HG02884 (cell line): ENCODE measurements around the gene ATF2.
"Not testable (repeated sequence)": the region's sequence is repeated elsewhere in the genome, so short reads cannot be mapped to it uniquely, and the experiment has no call there.

Source experiments
- ATAC-seq: cut with Tn5 transposase; IDR thresholded peaks from one replicate; pipeline ENCODE4 v1.9.1; 2021; ENCODE audit warnings: mild to moderate bottlenecking, moderate library complexity; ENCODE audit not compliant: unreplicated experiment

ATF2 gene

DNA sequence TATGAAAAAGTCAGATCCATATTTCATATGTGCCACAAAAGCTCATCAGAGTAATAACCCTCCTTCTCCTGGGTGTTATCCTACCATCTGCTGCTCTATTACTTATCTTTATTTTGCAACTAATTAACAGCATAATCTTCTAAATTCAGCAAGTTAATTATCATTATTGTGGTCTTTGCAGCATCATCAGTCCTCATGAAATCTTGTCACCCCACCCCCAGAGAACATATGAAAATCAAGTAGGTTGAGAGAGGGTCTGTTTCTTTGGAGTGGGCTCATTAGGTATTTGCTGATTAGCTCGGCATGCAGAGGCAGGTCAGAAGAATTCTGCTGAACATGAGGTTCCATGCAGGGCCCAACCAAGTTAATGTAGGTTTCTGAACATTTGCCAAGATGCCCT lies 64.8 kb downstream of the ATF2 start:
- no peak for ATAC-seq

DNA sequence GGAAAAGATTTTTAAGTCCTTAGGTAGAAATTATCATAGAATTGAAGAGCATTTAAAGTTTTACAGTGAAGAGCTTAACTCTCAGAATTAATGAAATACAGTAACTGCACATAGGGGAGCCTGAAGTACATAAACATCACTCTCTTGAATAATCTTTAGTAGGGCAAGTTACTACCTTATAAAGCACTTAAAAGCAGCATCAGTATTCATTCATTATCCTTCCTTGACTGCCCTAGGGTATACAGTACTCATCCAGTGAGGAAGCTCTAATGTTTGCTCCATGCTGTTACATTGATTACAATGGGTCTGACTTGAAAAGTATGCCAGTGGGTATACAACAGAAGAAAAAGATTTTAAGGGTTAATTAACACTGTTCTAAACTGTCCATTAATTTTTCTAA lies 66.5 kb downstream of the ATF2 start:
- no peak for ATAC-seq

DNA sequence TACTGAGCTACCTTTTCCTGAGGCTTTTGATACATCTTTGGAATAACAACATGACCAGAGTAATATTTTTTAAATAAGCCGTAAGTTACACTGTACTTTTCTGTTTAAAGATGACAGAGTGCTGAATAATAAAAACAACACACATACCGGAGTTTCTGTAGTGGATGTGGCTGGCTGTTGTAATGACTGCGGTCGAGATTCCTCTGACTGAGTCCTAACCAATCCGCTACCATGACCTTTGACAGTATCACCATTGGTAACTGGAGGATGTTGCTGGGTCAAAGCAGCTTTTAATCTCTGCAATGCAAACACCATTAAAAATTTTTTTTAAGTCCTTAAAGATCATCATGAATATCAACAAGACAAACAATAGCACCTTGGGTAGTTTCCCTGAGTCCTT lies 70.7 kb downstream of the ATF2 start:
- no peak for ATAC-seq

DNA sequence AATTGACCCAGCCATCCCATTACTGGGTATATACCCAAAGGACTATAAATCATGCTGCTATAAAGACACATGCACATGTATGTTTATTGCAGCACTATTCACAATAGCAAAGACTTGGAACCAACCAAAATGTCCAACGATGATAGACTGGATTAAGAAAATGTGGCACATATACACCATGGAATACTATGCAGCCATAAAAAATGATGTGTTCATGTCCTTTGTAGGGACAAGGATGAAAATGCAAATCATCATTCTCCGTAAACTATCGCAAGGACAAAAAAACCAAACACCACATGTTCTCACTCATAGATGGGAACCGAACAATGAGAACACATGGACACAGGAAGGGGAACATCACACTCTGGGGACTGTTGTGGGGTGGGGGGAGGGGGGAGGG lies 83.9 kb downstream of the ATF2 start:
- not testable (repeated sequence) for ATAC-seq

DNA sequence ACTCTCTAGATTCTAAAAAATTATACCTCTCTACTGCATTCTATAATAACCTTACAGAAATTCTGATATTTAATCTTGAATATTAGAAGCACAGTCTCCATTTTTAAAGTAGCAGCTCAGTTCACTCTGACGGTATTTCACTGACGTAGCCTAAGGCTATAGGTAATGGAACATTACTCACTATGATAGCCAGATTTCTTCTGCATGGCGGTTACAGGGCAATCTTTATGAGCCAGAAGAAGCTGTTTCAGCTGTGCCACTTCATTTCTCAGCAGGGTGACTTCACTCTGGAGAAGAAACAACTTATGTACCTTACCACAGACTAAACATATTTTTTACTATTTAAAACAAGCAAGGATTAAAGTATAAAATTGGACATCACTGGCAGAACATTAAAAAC lies 87.5 kb downstream of the ATF2 start:
- no peak for ATAC-seq

DNA sequence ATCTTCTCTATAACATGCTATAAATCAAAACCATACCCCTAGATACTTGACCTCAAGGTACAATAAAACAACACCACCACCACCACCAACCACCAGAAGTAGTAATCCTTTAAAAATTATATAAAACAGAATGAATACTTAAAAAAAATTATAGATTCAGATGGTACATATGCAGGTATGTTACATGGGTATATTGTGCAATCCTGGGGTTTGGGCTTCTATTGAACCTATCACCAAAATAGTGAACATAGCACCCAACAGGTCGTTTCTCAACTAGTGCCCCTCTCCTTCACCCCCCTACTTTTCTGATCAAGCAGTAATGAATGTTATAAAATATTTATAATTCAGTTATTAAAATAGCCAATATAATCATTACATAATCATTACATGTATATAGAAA lies 91.7 kb downstream of the ATF2 start:
- ATAC-seq = no peak

DNA sequence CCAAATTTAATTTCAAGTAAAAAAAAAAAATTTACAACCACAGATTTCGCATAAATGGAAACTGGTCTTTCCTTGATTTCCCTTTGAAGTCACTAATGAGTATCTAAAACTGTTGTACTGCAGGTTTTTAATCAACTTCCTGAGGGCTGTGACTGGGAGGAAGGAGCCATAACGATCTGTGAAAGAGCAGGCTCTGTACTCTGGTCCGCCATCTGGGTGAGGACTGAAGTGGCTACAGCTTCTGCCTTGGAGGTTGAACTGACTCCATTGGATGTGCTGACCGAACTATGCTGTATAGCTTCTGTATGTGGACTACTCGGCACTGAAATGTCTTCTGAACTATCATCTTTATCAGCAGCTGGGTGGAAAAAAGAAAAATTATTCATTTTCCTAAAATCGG lies 93.5 kb downstream of the ATF2 start:
- ATAC-seq = no peak

DNA sequence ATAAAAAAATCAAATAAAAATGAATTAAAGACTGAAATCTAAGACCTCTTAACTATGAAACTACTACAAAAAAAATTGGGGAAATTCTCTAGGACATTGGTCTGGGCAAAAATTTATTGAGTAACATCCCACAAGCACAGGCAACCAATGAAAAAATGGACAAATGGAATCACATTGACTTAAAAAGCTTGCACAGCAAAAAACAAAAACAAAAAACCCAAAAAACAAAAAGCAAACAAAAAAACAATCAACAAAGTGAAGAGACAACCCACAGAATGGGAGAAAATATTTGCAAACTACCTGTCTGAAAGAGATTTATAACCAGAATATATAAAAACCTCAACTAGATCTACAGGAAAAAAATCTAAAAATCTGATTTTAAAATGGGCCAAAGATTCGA lies 99.5 kb downstream of the ATF2 start:
- ATAC-seq = no peak

DNA sequence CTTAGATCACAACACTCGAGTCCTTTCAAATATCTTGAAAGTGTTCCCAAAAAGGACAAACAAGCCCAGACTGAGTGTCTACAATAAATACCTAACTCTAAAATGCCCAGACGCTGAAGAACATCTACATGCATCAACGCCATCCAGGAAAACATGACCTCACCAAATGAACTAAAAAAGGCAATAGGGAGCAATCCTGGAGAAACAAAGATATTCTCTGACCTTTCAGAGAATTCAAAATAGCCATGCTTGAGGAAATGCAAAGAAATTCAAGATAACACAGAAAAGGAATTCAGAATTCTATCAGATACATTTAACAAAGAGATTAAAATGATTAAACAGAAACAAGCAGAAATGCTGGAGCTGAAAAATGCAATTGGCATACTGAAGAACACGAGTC lies 101.6 kb downstream of the ATF2 start:
- ATAC-seq = no peak

DNA sequence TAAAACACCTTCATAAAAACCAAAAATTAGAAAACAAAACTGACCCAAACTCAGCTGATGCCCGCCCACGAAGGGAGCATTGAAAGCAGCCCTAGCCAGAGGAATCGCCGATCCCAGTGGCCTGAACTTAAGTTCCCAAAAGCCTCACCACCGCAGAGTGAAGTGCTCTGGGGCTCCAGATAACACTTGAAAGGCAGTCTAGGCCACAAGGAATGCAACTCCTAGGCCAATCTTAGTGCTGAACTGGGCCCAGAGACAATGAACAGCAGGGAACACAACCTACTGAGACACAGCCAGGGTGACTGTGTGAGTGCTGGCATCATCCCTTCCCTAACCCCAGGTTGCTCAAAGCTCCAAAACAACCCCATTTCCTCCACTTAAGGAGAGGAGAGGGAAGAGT lies 103.2 kb downstream of the ATF2 start:
- ATAC-seq = no peak

DNA sequence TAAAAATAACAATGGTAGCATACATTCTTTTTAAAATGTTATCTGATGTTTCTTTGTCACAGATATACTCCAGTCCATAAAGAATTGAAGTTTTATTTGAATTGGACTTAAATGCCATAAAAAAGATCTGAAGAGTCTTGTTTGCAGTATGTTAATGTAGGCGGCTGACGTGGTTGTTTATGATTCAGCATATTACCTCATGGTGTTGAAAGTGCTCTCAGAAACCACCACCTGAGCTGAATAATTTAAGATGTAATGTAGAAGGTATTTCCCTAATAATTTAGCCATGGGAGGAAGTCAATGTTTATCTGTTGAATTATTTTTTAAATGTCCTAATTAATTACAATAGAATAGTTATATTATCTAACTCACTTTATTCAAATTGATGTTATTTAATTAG lies 104.3 kb downstream of the ATF2 start:
- ATAC-seq = no peak

DNA sequence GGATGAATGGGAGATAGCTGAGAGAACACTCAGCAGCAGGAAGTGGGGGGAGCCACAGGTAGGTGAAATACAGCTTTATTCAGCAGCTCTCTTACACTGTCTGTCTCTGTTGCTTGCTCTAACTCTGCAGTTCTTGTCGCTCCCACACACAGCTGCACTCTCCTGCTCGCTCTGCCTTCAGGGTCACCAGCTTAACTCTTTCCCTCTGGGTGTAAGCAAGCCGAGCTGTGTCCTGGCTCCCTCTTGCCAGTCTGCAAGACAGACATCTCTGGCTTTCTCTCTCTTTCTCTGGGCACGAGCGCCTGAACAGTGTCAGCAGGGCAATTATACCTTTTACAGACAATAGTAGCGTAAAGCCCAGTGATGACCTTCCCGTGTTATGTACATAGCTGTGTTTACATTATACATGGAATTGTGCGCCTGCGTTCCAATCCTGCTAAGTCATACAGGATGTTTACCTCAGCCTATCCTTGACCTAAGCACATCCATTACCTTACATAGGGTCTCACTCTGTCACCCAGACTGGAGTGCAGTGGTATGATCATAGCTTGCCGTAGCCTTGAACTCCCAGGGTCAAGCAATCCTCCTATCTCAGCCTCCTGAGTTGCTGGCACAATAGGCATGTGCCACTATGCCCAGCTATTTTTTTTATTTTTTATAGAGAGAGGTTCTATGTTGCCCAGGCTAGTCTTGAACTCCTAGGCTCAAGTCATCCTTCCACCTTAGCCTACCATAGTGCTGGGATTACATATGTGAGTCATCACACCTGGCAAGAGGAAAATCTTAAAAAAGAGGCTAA lies 105.0 kb downstream of the ATF2 start:
- ATAC-seq = no peak

DNA sequence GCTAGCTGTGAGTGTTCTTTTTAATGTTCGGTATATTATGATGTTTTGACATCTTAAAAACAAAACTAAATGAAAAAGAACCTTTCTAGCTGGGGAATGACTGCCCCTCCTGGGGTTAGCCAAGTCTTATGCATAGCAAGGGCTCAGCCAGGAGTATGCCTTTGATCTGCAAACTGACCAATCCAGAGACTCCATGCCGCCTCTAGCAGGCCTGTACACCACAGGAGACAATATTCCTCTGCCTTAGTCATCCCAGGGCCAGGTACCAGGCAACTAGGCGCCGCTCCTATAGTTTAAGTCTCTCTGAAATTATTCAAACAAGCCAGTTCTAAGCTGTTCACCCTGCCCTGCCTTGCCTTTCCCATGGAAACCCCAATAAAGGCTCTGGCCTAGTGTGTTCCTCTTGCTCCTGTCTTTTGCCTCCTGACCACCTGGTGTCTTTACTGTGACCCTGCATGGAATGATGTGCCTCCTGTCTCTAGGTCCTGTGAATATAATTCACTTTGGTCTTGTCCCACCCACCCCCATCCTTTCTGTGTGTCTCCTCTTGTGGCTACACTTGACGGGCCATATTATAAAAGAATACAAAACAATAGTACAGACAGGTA lies 110.8 kb downstream of the ATF2 start:
- ATAC-seq = no peak

DNA sequence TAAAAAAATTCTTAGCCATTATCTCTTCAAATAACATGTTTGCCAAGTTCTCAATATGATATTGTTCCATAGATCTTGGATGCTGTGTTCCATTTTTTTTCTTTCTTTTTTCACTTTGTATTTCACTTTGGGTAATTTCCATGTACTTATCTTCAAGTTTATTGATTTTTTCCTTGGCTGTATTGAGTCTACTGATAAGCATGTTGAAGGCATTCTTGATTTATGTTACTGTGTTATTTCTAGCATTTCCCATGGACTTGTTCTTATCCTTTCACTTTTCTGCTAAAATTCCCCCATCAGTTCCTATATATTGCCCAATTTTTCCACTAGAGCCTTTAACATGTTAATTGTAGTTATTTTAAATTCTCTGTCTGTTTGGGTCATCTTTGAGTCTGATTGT lies 112.0 kb downstream of the ATF2 start:
- ATAC-seq = no peak

DNA sequence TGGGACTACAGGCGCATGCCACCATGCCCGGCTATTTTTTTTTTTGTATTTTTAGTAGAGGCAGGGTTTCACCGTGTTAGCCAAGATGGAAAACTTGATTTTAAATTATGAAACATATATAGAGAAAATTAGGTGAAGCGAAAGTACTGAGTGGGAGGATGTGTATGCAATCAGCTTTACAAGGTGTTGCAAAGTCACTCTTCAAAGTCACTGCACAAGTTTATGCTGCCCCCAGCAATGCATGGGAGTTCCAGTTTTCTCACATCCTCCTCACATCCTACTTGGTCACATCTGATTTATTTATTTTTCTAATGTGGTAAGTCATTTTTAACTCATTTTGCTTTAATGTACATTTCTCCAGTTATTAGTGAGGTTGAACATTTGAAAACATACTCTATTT lies 113.7 kb downstream of the ATF2 start:
- peak; percentile 70 for ATAC-seq

DNA sequence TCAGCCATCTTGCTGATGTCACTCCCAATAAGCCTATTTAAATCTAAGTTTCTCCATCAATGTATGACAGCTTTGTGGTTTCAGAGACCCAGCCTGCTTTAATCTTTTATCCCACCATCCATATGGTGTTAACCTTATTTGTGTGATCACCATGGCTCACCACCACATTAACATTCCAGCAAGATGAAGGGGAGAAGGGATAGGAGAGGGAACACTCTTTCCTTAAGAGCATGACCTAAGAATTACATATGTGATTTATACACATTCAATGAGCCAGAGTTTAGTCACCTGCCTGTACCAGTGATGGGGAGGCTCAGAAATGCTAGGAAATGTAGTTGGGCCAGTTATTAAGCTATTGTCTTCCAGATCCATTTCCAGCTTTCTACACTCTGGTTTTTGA lies 118.3 kb downstream of the ATF2 start:
- no peak for ATAC-seq

DNA sequence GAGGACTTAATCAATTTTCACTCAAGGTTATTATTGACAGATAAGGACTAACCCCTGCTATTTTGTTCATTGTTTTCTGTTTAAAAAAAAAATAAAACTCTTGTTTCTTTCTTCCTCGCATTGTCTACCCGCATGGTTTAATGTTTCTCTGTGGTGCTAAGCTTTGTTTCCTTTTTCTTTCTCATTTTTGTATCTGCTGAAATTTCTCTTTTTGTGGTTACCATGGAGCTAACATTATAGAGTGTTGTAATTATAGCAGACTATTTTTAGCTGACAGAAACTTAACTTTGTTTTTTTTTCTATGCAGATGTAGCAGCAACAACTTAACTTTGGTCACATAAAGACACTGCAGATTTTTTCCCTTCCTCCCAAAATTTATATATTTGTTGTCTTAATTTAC lies 119.7 kb downstream of the ATF2 start:
- no peak for ATAC-seq

DNA sequence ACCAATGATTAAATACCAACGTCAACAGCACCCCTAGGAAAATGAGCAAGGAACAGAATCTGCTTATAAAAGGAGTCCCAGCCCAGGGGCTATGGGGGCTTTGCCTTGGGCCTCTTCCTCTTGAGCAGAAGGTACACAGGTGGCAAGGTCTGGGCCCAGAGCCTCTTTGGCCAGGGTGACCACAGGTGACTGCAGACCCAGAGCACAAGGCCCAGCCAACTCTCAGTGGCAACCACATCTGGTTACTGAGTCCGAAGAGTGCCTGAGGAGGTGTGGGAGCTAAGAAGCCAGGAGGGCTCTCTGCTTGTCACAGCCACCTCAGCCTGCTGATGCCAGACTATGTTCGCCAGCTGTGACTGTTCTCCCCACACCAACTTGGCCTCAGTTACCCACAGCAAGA lies 128.5 kb downstream of the ATF2 start:
- ATAC-seq = no peak

DNA sequence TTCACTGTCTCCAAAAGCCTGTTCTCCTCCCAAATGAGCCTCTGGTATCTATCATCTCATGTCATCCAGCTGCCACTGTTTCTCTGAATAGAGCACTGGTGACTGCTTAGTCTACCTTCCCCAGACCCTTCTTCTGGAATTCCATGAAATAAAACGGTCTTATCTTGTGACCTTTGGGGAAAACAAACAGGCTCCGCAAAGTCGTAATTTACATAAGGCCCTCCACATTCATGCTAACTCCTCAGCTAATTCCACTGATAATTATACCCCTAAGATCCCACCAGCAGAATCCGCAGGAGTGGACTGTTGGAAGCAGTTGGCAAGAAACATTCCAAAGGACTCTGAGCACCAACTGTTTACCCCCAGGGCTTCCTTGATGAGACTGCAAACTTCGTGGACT lies 129.0 kb downstream of the ATF2 start:
- ATAC-seq = no peak

DNA sequence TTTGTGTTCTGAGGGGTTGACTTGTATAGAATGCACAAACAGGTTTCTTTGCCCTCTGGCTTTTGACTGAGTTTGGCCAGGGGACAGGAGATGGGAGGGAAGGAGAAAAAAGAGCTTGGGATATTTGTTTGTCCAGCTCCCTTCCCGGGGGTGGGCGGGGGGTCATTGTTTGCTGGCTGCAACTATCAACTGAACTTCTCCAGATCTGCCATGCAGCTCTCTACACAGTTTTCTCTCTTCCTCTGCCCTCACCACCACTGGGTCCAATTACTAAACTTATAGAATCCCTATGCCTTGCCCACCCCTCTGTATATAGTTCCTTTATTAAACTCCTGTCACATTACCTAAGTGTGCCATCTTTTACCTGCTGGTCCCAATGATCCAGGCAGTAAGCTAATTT lies 130.1 kb downstream of the ATF2 start:
- no peak for ATAC-seq

DNA sequence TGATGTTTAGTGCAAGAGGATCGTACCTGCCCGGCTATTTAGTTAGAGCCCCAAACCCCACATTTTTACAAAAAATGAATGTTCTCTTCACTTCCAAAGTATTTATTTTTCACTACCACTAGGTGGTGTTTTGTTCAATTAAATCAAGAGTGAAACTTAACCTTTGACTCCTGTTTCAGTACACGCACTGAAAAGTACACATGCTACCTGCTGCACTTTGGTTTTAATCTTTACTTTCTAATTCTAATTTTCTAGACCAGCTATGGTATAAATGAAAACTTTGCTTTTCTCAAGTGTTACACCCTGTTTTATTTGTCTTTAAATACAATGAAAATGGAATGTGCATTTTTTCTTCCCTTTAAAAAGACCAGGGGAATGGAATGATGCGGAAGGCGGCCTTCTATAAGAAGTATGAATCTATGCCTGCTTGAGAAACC lies 131.4 kb downstream of the ATF2 start:
- ATAC-seq = no peak

DNA sequence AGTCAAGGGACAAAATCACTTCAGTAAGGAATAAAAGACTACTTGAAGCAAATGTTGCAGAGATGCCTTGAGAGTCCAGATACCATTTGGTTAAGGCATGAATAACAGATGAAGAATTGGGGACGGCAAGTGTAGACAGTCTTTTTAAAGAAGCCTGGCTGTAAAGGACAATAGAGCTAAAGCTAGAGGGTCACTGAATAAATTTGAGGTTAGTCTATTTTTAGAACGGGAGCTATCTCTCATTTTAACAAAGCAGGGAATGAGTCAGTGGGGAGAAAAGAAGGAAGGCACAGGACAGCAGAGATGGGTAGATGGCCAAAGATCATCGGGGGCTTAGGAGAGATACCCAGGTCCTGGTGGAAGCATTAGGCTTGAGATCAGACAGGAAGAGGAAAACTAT lies 132.2 kb downstream of the ATF2 start:
- no peak for ATAC-seq

DNA sequence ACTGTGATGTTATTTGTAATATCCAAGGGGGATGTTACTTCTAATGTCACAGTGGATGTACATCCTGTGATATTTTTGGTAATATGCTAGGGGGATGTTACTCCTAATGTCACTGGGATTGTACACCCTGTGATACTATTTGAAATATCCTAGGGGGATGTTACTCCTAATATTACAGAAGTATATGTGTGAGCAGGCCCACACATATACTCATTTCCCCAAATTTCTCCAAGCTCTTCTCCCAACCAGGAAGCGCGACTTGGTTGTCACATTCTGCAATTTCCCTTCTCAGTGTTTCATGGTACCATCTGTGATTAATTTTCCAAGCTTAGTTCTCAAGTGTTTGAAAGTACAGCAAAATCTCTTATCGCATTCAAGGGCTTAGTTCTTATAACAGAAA lies 133.3 kb downstream of the ATF2 start:
- no peak for ATAC-seq
